ENCODE results near the gene PTGDR2. TPM values are rescaled to one million over a fixed set of nuclear protein-coding genes. Genes with fewer than 3 reads are reported as not detected.

PTGDR2 gene
- total RNA-seq, 2 experiments from 2014 or later, result 0.19 TPM; not detected in 1

- Histone ChIP-seq H3K9me2 (ENCODE audit: insufficient read depth, low read length) (no peaks in the 10 kb centered on the region), H3K4me3 (ENCODE audit: low read depth, low read length, poor library complexity, severe bottlenecking) (no peak overlapping the region), H3K4me1 (ENCODE audit: insufficient read depth, low read length, poor library complexity, severe bottlenecking) (no peaks in the 10 kb centered on the region), H2AFZ (ENCODE audit: low read length) (no peak overlapping the region), H3K79me2 (ENCODE audit: insufficient read depth, low read depth, low read length) (no peaks in the 10 kb centered on the region), H3K9me3 (ENCODE audit: low read length) (no peaks in the 10 kb centered on the region), H3K27ac (ENCODE audit: low read depth, low read length, poor library complexity, severe bottlenecking) (no peak overlapping the region), H3K36me3 (ENCODE audit: insufficient read depth, low read length) (no peaks in the 10 kb centered on the region), H4K20me1 (ENCODE audit: insufficient read depth, low read length) (no peaks in the 10 kb centered on the region), H3K4me2 (ENCODE audit: low read length) (no peak overlapping the region)
- no peak for TF ChIP-seq EZH2phosphoT487 (IDR thresholded peaks at IDR 0.05; ENCODE audit: borderline replicate concordance, low read depth, low read length)
- TF ChIP-seq, protein P1, sequence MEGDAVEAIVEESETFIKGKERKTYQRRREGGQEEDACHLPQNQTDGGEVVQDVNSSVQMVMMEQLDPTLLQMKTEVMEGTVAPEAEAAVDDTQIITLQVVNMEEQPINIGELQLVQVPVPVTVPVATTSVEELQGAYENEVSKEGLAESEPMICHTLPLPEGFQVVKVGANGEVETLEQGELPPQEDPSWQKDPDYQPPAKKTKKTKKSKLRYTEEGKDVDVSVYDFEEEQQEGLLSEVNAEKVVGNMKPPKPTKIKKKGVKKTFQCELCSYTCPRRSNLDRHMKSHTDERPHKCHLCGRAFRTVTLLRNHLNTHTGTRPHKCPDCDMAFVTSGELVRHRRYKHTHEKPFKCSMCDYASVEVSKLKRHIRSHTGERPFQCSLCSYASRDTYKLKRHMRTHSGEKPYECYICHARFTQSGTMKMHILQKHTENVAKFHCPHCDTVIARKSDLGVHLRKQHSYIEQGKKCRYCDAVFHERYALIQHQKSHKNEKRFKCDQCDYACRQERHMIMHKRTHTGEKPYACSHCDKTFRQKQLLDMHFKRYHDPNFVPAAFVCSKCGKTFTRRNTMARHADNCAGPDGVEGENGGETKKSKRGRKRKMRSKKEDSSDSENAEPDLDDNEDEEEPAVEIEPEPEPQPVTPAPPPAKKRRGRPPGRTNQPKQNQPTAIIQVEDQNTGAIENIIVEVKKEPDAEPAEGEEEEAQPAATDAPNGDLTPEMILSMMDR (conservative IDR thresholded peaks at IDR 0.05; ENCODE audit: low read length), result no peak
- no peak for DNase-seq (ENCODE audit: low spot score)
- no TSS peak for BruUV-seq (replicated peaks)
- intact Hi-C loops (cut with micrococcal nuclease; ENCODE audit: unreplicated experiment), result no loop called here
- CTCF ChIA-PET (ENCODE audit: unreplicated experiment), result interaction anchor here (0.5 kb wide), 1 partner anchor 635 kb away, joined by 4 read pairs; no protein-coding TSS in a partner anchor
- POLR2A ChIA-PET, result interaction anchor here (0.9 kb wide), 1 partner anchor 10 kb away, joined by 3 read pairs; no protein-coding TSS in a partner anchor
These were observed 12.3 kb upstream of the PTGDR2 start for GRCh38 chr11:60867871-60868681.

GRCh38 chr11:60866911-60867870 lies 11.4 kb upstream of the PTGDR2 start, which contains the start of gene ZP1:
Gene ZP1, plus strand, starts transcription at chr11:60867542. Its CDS starts 20 bp downstream, at chr11:60867562.
- Histone ChIP-seq H3K79me2 (ENCODE audit: insufficient read depth, low read depth, low read length) (no peaks in the 10 kb centered on the region), H3K4me3 (ENCODE audit: low read depth, low read length, poor library complexity, severe bottlenecking) (no peak within 1 kb of the TSS), H4K20me1 (ENCODE audit: insufficient read depth, low read length) (no peaks in the 10 kb centered on the region), H3K4me1 (ENCODE audit: insufficient read depth, low read length, poor library complexity, severe bottlenecking) (no peaks in the 10 kb centered on the region), H3K9me2 (ENCODE audit: insufficient read depth, low read length) (no peaks in the 10 kb centered on the region), H3K9me3 (ENCODE audit: low read length) (no peaks in the 10 kb centered on the region), H2AFZ (ENCODE audit: low read length) (no peak within 1 kb of the TSS), H3K27ac (ENCODE audit: low read depth, low read length, poor library complexity, severe bottlenecking) (no peak within 1 kb of the TSS), H3K4me2 (ENCODE audit: low read length) (no peak within 1 kb of the TSS), H3K36me3 (ENCODE audit: insufficient read depth, low read length) (no peaks in the 10 kb centered on the region)
- no peak for DNase-seq (ENCODE audit: low spot score)
- BruUV-seq (replicated peaks), result no TSS peak
- TF ChIP-seq, protein P1 (conservative IDR thresholded peaks at IDR 0.05; ENCODE audit: low read length), result no peak
- TF ChIP-seq EZH2phosphoT487 (IDR thresholded peaks at IDR 0.05; ENCODE audit: borderline replicate concordance, low read depth, low read length), result no peak
- ChIA-PET CTCF (ENCODE audit: unreplicated experiment) (interaction anchor here (0.5 kb wide), 1 partner anchor 634 kb away, joined by 4 read pairs; no protein-coding TSS in a partner anchor), POLR2A (interaction anchor here (0.9 to 1.0 kb wide), 3 partner anchors 11 to 29 kb away, joined by 3 read pairs; no protein-coding TSS in a partner anchor)
- intact Hi-C loops (cut with micrococcal nuclease; ENCODE audit: unreplicated experiment), result no loop called here
